ENCODE results near the gene KRCC1.

- no peak for TF ChIP-seq RCOR1 (IDR thresholded peaks at IDR 0.05; ENCODE audit: low read depth, low read length)
- TF ChIP-seq, protein P1, sequence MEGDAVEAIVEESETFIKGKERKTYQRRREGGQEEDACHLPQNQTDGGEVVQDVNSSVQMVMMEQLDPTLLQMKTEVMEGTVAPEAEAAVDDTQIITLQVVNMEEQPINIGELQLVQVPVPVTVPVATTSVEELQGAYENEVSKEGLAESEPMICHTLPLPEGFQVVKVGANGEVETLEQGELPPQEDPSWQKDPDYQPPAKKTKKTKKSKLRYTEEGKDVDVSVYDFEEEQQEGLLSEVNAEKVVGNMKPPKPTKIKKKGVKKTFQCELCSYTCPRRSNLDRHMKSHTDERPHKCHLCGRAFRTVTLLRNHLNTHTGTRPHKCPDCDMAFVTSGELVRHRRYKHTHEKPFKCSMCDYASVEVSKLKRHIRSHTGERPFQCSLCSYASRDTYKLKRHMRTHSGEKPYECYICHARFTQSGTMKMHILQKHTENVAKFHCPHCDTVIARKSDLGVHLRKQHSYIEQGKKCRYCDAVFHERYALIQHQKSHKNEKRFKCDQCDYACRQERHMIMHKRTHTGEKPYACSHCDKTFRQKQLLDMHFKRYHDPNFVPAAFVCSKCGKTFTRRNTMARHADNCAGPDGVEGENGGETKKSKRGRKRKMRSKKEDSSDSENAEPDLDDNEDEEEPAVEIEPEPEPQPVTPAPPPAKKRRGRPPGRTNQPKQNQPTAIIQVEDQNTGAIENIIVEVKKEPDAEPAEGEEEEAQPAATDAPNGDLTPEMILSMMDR (IDR thresholded peaks at IDR 0.05) = no peak
- no peak for TF ChIP-seq RFX5 (IDR thresholded peaks at IDR 0.05)
- TF ChIP-seq POLR2A (IDR thresholded peaks at IDR 0.05; ENCODE audit: low read length) = no peak
- no peak for TF ChIP-seq JUNB (IDR thresholded peaks at IDR 0.05)
- TF ChIP-seq BHLHE40 (IDR thresholded peaks at IDR 0.05; ENCODE audit: low read depth, low read length) = no peak
- TF ChIP-seq HDAC2 (IDR thresholded peaks at IDR 0.05) = no peak
- TF ChIP-seq REST (IDR thresholded peaks at IDR 0.05) = no peak
- no peak for TF ChIP-seq EP300 (IDR thresholded peaks at IDR 0.05)
- no peak for TF ChIP-seq ZNF302 (CRISPR knock-in tag; IDR thresholded peaks at IDR 0.05)
- no peak for TF ChIP-seq SMC3 (IDR thresholded peaks at IDR 0.05)
- TF ChIP-seq, protein P2, sequence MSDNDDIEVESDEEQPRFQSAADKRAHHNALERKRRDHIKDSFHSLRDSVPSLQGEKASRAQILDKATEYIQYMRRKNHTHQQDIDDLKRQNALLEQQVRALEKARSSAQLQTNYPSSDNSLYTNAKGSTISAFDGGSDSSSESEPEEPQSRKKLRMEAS (IDR thresholded peaks at IDR 0.05) = no peak
- no peak for TF ChIP-seq RNF2 (IDR thresholded peaks at IDR 0.05; ENCODE audit: borderline replicate concordance, low read depth)
These were observed 6.0 kb downstream of the KRCC1 start for GRCh38 chr2:88049622-88050021.

Data from A549 (cell line).